ENCODE measurements around the gene ZFX. TPM values are rescaled to one million over a fixed set of nuclear protein-coding genes. Genes with fewer than 3 reads are reported as not detected.
"Not testable (repeated sequence)": the region's sequence is repeated elsewhere in the genome, so short reads cannot be mapped to it uniquely, and the experiment has no call there.

ZFX gene
- total and polyA plus RNA-seq, 7 experiments from 2014 or later, result 38.1 to 68.2 (median 58.1) TPM

- Histone ChIP-seq H3K9me3 (ENCODE audit: control insufficient read depth in 2 of 3, low read length in 3 of 3) (no peaks in the 10 kb centered on the region), H3K27me3 (ENCODE audit: control insufficient read depth in 2 of 2, insufficient read depth in 2 of 2, low read length in 2 of 2) (no peaks in the 10 kb centered on the region), H3K4me1 (ENCODE audit: control insufficient read depth in 2 of 2, insufficient read depth in 2 of 2, low read length in 2 of 2) (no peaks in the 10 kb centered on the region), H3K27ac (ENCODE audit: low read depth, low read length) (no peak overlapping the region), H3K36me3 (ENCODE audit: control insufficient read depth in 2 of 3, insufficient read depth in 3 of 3, low read length in 3 of 3) (no peaks in the 10 kb centered on the region), H3K4me3 (ENCODE audit: low read length) (no peak overlapping the region)
- intact Hi-C loops (cut with micrococcal nuclease), result no loop called here
- Mint-ChIP-seq H3K27ac (no peak overlapping the region), H3K4me1 (no peaks in the 10 kb centered on the region), H3K27me3 (no peaks in the 10 kb centered on the region), H3K36me3 (peaks cover 0 to 4% (median 2%) of the 10 kb centered on the region in 5 donors), H3K4me3 (no peak overlapping the region), H3K9me3 (no peaks in the 10 kb centered on the region)
- ATAC-seq (no peak), DNase-seq (no peak)
- CTCF ChIA-PET, result no interaction called here
- POLR2A ChIA-PET, result no interaction called here
Measured at GRCh38 chrX:24125028-24125612, 24.4 kb upstream of the ZFX start.

- Mint-ChIP-seq H3K4me1 (peaks cover 0 to 2% (median 0%) of the 10 kb centered on the region in 7 donors), H3K36me3 (peaks cover 0 to 4% (median 0%) of the 10 kb centered on the region in 5 donors), H3K9me3 (no peaks in the 10 kb centered on the region), H3K27ac (no peak overlapping the region), H3K27me3 (no peaks in the 10 kb centered on the region), H3K4me3 (no peak overlapping the region)
- Histone ChIP-seq H3K27me3 (ENCODE audit: control insufficient read depth in 2 of 2, insufficient read depth in 2 of 2, low read length in 2 of 2) (no peaks in the 10 kb centered on the region), H3K4me1 (ENCODE audit: control insufficient read depth in 2 of 2, insufficient read depth in 2 of 2, low read length in 2 of 2) (no peaks in the 10 kb centered on the region), H3K36me3 (ENCODE audit: control insufficient read depth in 2 of 3, insufficient read depth in 3 of 3, low read length in 3 of 3) (no peaks in the 10 kb centered on the region), H3K27ac (ENCODE audit: low read depth, low read length) (no peak overlapping the region), H3K4me3 (ENCODE audit: low read length) (no peak overlapping the region), H3K9me3 (ENCODE audit: control insufficient read depth in 2 of 3, low read length in 3 of 3) (no peaks in the 10 kb centered on the region)
- DNase-seq (no peak), ATAC-seq (no peak)
- CTCF ChIA-PET, result no interaction called here
- POLR2A ChIA-PET, result no interaction called here
- intact Hi-C loops (cut with micrococcal nuclease), result no loop called here
Measured at GRCh38 chrX:24131476-24131875, 18.1 kb upstream of the ZFX start.

- H3K36me3 Mint-ChIP-seq, result peaks cover 0 to 4% (median 0%) of the 10 kb centered on the region in 5 donors
- Histone ChIP-seq H3K9me3 (ENCODE audit: control insufficient read depth in 2 of 3, low read length in 3 of 3) (no peaks in the 10 kb centered on the region), H3K4me1 (ENCODE audit: control insufficient read depth in 2 of 2, insufficient read depth in 2 of 2, low read length in 2 of 2) (no peaks in the 10 kb centered on the region), H3K27ac (ENCODE audit: low read depth, low read length) (no peak overlapping the region), H3K36me3 (ENCODE audit: control insufficient read depth in 2 of 3, insufficient read depth in 3 of 3, low read length in 3 of 3) (no peaks in the 10 kb centered on the region), H3K27me3 (ENCODE audit: control insufficient read depth in 2 of 2, insufficient read depth in 2 of 2, low read length in 2 of 2) (no peaks in the 10 kb centered on the region), H3K4me3 (ENCODE audit: low read length) (no peak overlapping the region)
- no peak overlapping the region for H3K4me3 Mint-ChIP-seq
- ChIA-PET POLR2A (no interaction called here), CTCF (no interaction called here)
- no peaks in the 10 kb centered on the region for H3K27me3 Mint-ChIP-seq
- H3K4me1 Mint-ChIP-seq, result peaks cover 0 to 2% (median 0%) of the 10 kb centered on the region in 7 donors
- no peaks in the 10 kb centered on the region for H3K9me3 Mint-ChIP-seq
- H3K27ac Mint-ChIP-seq, result no peak overlapping the region
- intact Hi-C loops (cut with micrococcal nuclease), result no loop called here
- ATAC-seq (no peak), DNase-seq (no peak)
Measured at GRCh38 chrX:24133312-24133711, 16.2 kb upstream of the ZFX start.

- CTCF ChIA-PET; intact Hi-C loops (cut with micrococcal nuclease); H3K27ac Mint-ChIP-seq; H3K27me3 ChIP-seq (ENCODE audit: control insufficient read depth in 2 of 2, insufficient read depth in 2 of 2, low read length in 2 of 2); H3K4me3 Mint-ChIP-seq; H3K27ac ChIP-seq (ENCODE audit: low read depth, low read length); DNase-seq; H3K4me1 Mint-ChIP-seq; ATAC-seq; H3K4me3 ChIP-seq (ENCODE audit: low read length); H3K9me3 ChIP-seq (ENCODE audit: control insufficient read depth in 2 of 3, low read length in 3 of 3); H3K27me3 Mint-ChIP-seq; H3K36me3 ChIP-seq (ENCODE audit: control insufficient read depth in 2 of 3, insufficient read depth in 3 of 3, low read length in 3 of 3); H3K36me3 Mint-ChIP-seq; H3K9me3 Mint-ChIP-seq; POLR2A ChIA-PET; H3K4me1 ChIP-seq (ENCODE audit: control insufficient read depth in 2 of 2, insufficient read depth in 2 of 2, low read length in 2 of 2): not testable (repeated sequence)
Measured at GRCh38 chrX:24135768-24136167, 13.8 kb upstream of the ZFX start.

GRCh38 chrX:24137192-24137591 lies 12.3 kb upstream of the ZFX start:
- H3K27ac Mint-ChIP-seq, result peak overlapping the region in 1 of 9 donors; percentile 45
- ATAC-seq, result no peak
- Histone ChIP-seq H3K27me3 (ENCODE audit: control insufficient read depth in 2 of 2, insufficient read depth in 2 of 2, low read length in 2 of 2) (no peaks in the 10 kb centered on the region), H3K9me3 (ENCODE audit: control insufficient read depth in 2 of 3, low read length in 3 of 3) (no peaks in the 10 kb centered on the region), H3K4me3 (ENCODE audit: low read length) (no peak overlapping the region), H3K4me1 (ENCODE audit: control insufficient read depth in 2 of 2, insufficient read depth in 2 of 2, low read length in 2 of 2) (no peaks in the 10 kb centered on the region), H3K27ac (ENCODE audit: low read depth, low read length) (no peak overlapping the region), H3K36me3 (ENCODE audit: control insufficient read depth in 2 of 3, insufficient read depth in 3 of 3, low read length in 3 of 3) (no peaks in the 10 kb centered on the region)
- H3K27me3 Mint-ChIP-seq, result no peaks in the 10 kb centered on the region
- intact Hi-C loops (cut with micrococcal nuclease), result no loop called here
- ChIA-PET CTCF (no interaction called here), POLR2A (interaction anchor here (0.7 to 1.0 kb wide), 2 partner anchors 82 to 175 kb away, joined by 3 to 4 read pairs; no protein-coding TSS in a partner anchor)
- H3K4me3 Mint-ChIP-seq, result no peak overlapping the region
- H3K4me1 Mint-ChIP-seq, result peaks cover 2 to 7% (median 5%) of the 10 kb centered on the region in 7 donors
- H3K36me3 Mint-ChIP-seq, result no peaks in the 10 kb centered on the region
- no peaks in the 10 kb centered on the region for H3K9me3 Mint-ChIP-seq
- DNase-seq, result no peak

- H3K27me3 ChIP-seq (ENCODE audit: control insufficient read depth in 2 of 2, insufficient read depth in 2 of 2, low read length in 2 of 2); H3K36me3 ChIP-seq (ENCODE audit: control insufficient read depth in 2 of 3, insufficient read depth in 3 of 3, low read length in 3 of 3); ATAC-seq; H3K9me3 ChIP-seq (ENCODE audit: control insufficient read depth in 2 of 3, low read length in 3 of 3); H3K4me3 Mint-ChIP-seq; intact Hi-C loops (cut with micrococcal nuclease); H3K9me3 Mint-ChIP-seq; H3K27me3 Mint-ChIP-seq; CTCF ChIA-PET; H3K36me3 Mint-ChIP-seq; DNase-seq; H3K27ac ChIP-seq (ENCODE audit: low read depth, low read length); H3K27ac Mint-ChIP-seq; H3K4me3 ChIP-seq (ENCODE audit: low read length): not testable (repeated sequence)
- H3K4me1 ChIP-seq (ENCODE audit: control insufficient read depth in 2 of 2, insufficient read depth in 2 of 2, low read length in 2 of 2), result peaks cover 10 to 14% of the 10 kb centered on the region in 2 donors
- POLR2A ChIA-PET, result interaction anchor here (0.7 kb wide), 1 partner anchor 439 kb away, joined by 3 read pairs; no protein-coding TSS in a partner anchor
- peaks cover 4 to 49% (median 37%) of the 10 kb centered on the region in 7 donors for H3K4me1 Mint-ChIP-seq
Measured at GRCh38 chrX:24143982-24144381, 5.5 kb upstream of the ZFX start.

GRCh38 chrX:24144528-24144927 lies 5.0 kb upstream of the ZFX start:
- Histone ChIP-seq H3K36me3 (ENCODE audit: control insufficient read depth in 2 of 3, insufficient read depth in 3 of 3, low read length in 3 of 3) (no peaks in the 10 kb centered on the region), H3K9me3 (ENCODE audit: control insufficient read depth in 2 of 3, low read length in 3 of 3) (no peaks in the 10 kb centered on the region), H3K4me3 (ENCODE audit: low read length) (no peak overlapping the region), H3K27me3 (ENCODE audit: control insufficient read depth in 2 of 2, insufficient read depth in 2 of 2, low read length in 2 of 2) (no peaks in the 10 kb centered on the region), H3K27ac (ENCODE audit: low read depth, low read length) (no peak overlapping the region), H3K4me1 (ENCODE audit: control insufficient read depth in 2 of 2, insufficient read depth in 2 of 2, low read length in 2 of 2) (peaks cover 10 to 14% of the 10 kb centered on the region in 2 donors)
- Mint-ChIP-seq H3K4me3 (peak overlapping the region in 2 of 10 donors; percentile 41 to 72), H3K27me3 (no peaks in the 10 kb centered on the region), H3K9me3 (no peaks in the 10 kb centered on the region), H3K27ac (peak overlapping the region in 3 of 9 donors; percentile 24 to 69 (median 38)), H3K36me3 (no peaks in the 10 kb centered on the region), H3K4me1 (peaks cover 4 to 50% (median 37%) of the 10 kb centered on the region in 7 donors)
- no peak for DNase-seq
- intact Hi-C loops (cut with micrococcal nuclease), result no loop called here
- ATAC-seq, result no peak
- ChIA-PET POLR2A (interaction anchor here (0.7 kb wide), 1 partner anchor 439 kb away, joined by 3 read pairs; no protein-coding TSS in a partner anchor), CTCF (no interaction called here)
